MCF 10A (cell line): Measurements from ENCODE around the gene KIAA1191. TPM values are rescaled to one million over a fixed set of nuclear protein-coding genes. Genes with fewer than 3 reads are reported as not detected.

ENCODE experiments used
- BruUV-seq: library from RNA; stranded (reverse); fragments of 400-500 nt; replicated peaks from 2 replicates; lab custom pipeline; 2021; lab: Mats Ljungman, UMichigan
- CTCF ChIA-PET: fragments of 300-600 bp; sonication (Branson Sonifier 250); formaldehyde crosslinking; extraction: SDS; loops from one replicate; lab custom pipeline; 2021; ENCODE audit warnings: antibody characterized with exemption, inconsistent platforms; lab: Yijun Ruan, JAX
- POLR2A ChIA-PET: fragments of 300-600, 350-650 bp; sonication (Branson Sonifier 250); formaldehyde crosslinking; extraction: SDS; loops from one replicate; lab custom pipeline; 2020; ENCODE audit warnings: antibody characterized with exemption, inconsistent platforms; lab: Yijun Ruan, JAX
- DNase-seq: peaks from one replicate; pipeline ENCODE4 v3.0.0-alpha.2; 2018; ENCODE audit not compliant: unreplicated experiment
- H3K27ac Mint-ChIP-seq: one replicate; pipeline ENCODE4 v1.8.0; 2022; ENCODE audit warnings: mild to moderate bottlenecking, low read depth, mixed read lengths; ENCODE audit not compliant: unreplicated experiment
- H3K27me3 Mint-ChIP-seq: one replicate; pipeline ENCODE4 v1.8.0; 2022; ENCODE audit warnings: mixed read lengths; ENCODE audit not compliant: insufficient read depth, unreplicated experiment
- H3K36me3 Mint-ChIP-seq: one replicate; pipeline ENCODE4 v1.8.0; 2022; ENCODE audit warnings: mild to moderate bottlenecking, moderate library complexity, mixed read lengths; ENCODE audit not compliant: insufficient read depth, unreplicated experiment
- H3K4me1 Mint-ChIP-seq: one replicate; pipeline ENCODE4 v1.8.0; 2022; ENCODE audit warnings: mixed read lengths; ENCODE audit not compliant: insufficient read depth, unreplicated experiment
- H3K4me3 Mint-ChIP-seq: one replicate; pipeline ENCODE4 v1.8.0; 2022; ENCODE audit warnings: mild to moderate bottlenecking, moderate library complexity, mixed read lengths; ENCODE audit not compliant: unreplicated experiment
- H3K9me3 Mint-ChIP-seq: one replicate; pipeline ENCODE4 v1.8.0; 2022; ENCODE audit warnings: mixed read lengths; ENCODE audit not compliant: unreplicated experiment
- intact Hi-C: fragments of 100-400 bp; cut with micrococcal nuclease; formaldehyde crosslinking; loops from 2 replicates; pipeline ENCODE4 v1.14.1; 2022
- total RNA-seq: library from RNA; stranded (reverse); gene quantifications from 2 replicates; pipeline ENCODE4 v1.2.3, GENCODE V29; 2022
- TF ChIP-seq, protein P1 (sequence below): fragments of 200-600 bp; IDR thresholded peaks from one replicate; pipeline ENCODE4 v1.8.0; 2022; ENCODE audit warnings: antibody characterized with exemption, mild to moderate bottlenecking; ENCODE audit not compliant: unreplicated experiment

KIAA1191 gene
- total RNA-seq, 1 experiment from 2014 or later, result 92.0 TPM

DNA sequence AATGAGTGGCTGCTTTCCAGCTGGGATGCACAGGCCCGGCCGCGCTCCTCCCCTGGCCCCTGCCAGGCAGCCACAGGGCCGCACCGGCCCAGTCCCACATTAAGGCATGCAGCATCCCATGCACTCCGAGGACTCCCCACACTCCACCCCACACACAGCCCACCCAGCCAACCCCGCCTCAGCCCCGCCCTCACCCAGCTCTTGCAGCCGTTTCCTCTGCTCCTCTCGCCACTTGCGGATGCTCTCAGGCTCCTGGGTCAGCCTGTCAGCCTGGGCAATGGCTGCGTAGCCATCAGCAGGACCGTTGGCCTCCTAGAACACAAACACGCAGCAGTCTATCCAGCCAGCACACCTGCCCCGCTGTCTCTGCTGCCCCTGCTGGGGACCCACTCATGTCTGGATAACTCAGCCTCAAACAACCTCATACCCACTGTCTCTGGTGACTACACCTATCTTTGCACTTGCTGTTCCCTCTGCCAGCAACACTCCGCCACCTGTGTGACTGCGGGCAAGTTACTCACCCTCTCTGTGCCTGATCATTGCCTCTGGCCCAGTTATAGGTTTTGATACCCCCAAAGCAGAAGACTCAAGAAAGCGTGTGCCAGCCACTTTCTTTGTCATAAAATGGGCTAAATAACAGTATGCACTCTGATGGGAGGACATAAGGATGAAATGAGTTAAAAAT, 36.3 kb upstream of the KIAA1191 start:
- no TSS peak for BruUV-seq
- Mint-ChIP-seq H3K9me3 (no peaks in the 10 kb centered on the region), H3K4me3 (no peak overlapping the region), H3K4me1 (peaks cover 29% of the 10 kb centered on the region), H3K27me3 (no peaks in the 10 kb centered on the region), H3K27ac (no peak overlapping the region), H3K36me3 (peaks cover 62% of the 10 kb centered on the region)
- intact Hi-C loops, result no loop called here
- ChIA-PET POLR2A (interaction anchor here (3.5 kb wide), 1 partner anchor 9 kb away, joined by 74 read pairs; the partner anchor contains the start of genes HIGD2A and NOP16), CTCF (interaction anchor here (0.7 kb wide), 1 partner anchor 655 kb away, joined by 3 read pairs; no protein-coding TSS in a partner anchor)
- DNase-seq, result no peak
- TF ChIP-seq, protein P1, sequence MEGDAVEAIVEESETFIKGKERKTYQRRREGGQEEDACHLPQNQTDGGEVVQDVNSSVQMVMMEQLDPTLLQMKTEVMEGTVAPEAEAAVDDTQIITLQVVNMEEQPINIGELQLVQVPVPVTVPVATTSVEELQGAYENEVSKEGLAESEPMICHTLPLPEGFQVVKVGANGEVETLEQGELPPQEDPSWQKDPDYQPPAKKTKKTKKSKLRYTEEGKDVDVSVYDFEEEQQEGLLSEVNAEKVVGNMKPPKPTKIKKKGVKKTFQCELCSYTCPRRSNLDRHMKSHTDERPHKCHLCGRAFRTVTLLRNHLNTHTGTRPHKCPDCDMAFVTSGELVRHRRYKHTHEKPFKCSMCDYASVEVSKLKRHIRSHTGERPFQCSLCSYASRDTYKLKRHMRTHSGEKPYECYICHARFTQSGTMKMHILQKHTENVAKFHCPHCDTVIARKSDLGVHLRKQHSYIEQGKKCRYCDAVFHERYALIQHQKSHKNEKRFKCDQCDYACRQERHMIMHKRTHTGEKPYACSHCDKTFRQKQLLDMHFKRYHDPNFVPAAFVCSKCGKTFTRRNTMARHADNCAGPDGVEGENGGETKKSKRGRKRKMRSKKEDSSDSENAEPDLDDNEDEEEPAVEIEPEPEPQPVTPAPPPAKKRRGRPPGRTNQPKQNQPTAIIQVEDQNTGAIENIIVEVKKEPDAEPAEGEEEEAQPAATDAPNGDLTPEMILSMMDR, result no peak

DNA sequence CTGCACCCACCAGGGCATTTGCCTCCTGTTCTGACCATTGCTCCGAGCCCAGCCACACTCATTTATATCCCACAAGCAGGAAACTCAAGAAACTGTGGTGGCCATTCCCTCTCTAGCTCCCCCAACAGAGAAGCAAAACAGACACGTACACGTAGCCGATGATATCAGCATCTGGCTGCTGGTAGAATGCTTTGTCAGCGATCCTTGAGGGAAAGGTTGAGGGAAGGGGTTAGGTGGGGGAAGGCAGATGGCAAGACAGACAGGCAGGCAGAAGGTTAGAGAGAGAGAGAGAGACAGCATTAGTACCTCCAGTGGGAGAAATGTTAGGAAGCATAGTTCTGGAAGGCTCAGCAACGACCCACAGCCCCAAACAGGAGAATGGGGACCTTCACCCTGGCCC, 34.8 kb upstream of the KIAA1191 start:
- POLR2A ChIA-PET, result interaction anchor here (0.7 kb wide), 1 partner anchor 30 kb away, joined by 3 read pairs; no protein-coding TSS in a partner anchor
- no peak for DNase-seq
- CTCF ChIA-PET, result interaction anchor here (0.6 kb wide), 1 partner anchor 20 kb away, joined by 3 read pairs; no protein-coding TSS in a partner anchor
- peak overlapping the region; percentile 17 for H3K27ac Mint-ChIP-seq
- H3K4me3 Mint-ChIP-seq, result no peak overlapping the region
- TF ChIP-seq, protein P1, result no peak
- intact Hi-C loops, result no loop called here
- H3K36me3 Mint-ChIP-seq, result peaks cover 76% of the 10 kb centered on the region
- no peaks in the 10 kb centered on the region for H3K9me3 Mint-ChIP-seq
- no peaks in the 10 kb centered on the region for H3K27me3 Mint-ChIP-seq
- peaks cover 14% of the 10 kb centered on the region for H3K4me1 Mint-ChIP-seq
- BruUV-seq, result no TSS peak

DNA sequence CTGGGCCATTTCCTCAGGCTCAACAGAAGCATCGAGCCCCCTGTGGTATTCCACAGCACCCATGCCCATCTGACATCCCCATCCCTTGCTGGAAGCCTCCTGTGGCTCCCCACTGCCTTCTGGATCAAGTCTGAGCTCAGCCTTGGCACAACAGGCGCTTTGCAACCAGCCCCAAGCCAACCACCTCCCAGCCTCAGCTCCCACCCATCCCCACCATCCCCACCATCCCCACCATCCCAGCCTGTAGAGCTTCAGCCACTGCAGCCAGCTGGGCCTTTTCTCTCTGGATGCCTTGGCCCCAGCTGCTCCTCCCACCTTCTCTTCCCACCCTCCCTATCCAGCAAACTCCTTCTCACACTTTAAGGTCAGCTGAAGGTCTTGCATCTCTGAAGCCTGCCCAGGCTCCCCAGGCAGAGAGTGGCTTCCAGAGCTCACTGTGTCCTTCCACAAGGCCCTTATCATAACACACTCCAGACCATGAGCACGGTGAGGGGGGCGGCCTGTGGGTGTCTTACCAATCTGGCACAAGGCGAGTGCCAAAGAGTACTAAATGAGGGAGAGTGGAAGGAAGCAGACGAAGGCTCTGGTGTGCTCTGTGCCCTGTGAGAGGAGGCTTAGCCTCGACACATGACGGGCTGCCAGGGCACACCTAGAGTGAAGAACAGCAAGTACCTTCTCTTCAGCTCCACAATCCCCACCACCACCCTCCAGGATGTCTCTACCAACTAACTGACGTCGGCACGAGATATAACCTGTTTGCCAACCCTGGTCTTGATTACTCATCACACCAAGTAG, 33.5 kb upstream of the KIAA1191 start:
- TF ChIP-seq, protein P1, result no peak
- H3K27ac Mint-ChIP-seq, result peak overlapping the region; percentile 63
- intact Hi-C loops, result no loop called here
- no peak for DNase-seq
- H3K9me3 Mint-ChIP-seq, result no peaks in the 10 kb centered on the region
- peaks cover 80% of the 10 kb centered on the region for H3K36me3 Mint-ChIP-seq
- no TSS peak for BruUV-seq
- ChIA-PET POLR2A (interaction anchor here (0.7 to 1.4 kb wide), 3 partner anchors 53 to 669 kb away, joined by 3 to 4 read pairs (median 3); partner anchors contain the start of genes FAF2 and RNF44), CTCF (interaction anchor here (0.6 to 1.8 kb wide), 7 partner anchors 10 to 178 kb away, joined by 3 to 7 read pairs (median 3); partner anchors contain the start of genes CLTB and FAF2)
- H3K4me1 Mint-ChIP-seq, result peaks cover 1% of the 10 kb centered on the region
- no peaks in the 10 kb centered on the region for H3K27me3 Mint-ChIP-seq
- H3K4me3 Mint-ChIP-seq, result no peak overlapping the region

DNA sequence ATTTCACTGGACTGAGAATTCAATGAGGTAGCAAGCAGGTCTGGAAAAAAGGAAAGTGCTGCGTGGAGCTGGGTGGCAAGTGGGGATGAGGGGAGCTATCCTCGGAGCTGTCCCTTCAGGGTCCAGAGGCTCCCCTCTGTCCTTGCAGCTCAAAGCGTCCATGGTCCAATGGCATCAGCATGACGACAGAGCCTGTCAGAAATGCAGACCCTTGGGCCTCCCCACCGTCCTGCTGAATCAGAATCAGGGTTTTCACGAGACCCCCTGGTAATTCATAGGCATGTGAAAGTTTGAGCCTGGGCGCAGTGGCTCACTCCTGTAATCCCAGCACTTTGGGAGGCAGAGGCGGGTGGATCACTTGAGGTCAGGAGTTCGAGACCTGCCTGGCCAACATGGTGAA, 32.5 kb upstream of the KIAA1191 start:
- TF ChIP-seq, protein P1, result no peak
- Mint-ChIP-seq H3K36me3 (peaks cover 86% of the 10 kb centered on the region), H3K4me3 (no peak overlapping the region), H3K9me3 (no peaks in the 10 kb centered on the region), H3K27me3 (no peaks in the 10 kb centered on the region), H3K4me1 (no peaks in the 10 kb centered on the region), H3K27ac (no peak overlapping the region)
- DNase-seq, result no peak
- ChIA-PET CTCF (interaction anchor here (0.7 to 1.8 kb wide), 4 partner anchors 22 to 179 kb away, joined by 3 to 7 read pairs (median 4); partner anchors contain the start of genes CLTB and FAF2), POLR2A (interaction anchor here (0.6 to 2.1 kb wide), 4 partner anchors 9 to 670 kb away, joined by 3 to 8 read pairs (median 4); partner anchors contain the start of genes KIAA1191 and RNF44)
- intact Hi-C loops, result no loop called here
- BruUV-seq, result no TSS peak
